Amniotic epithelial cell (primary cell): ENCODE data around the gene NAP1L1.
A peak's percentile ranks its signal among the peaks of the same experiment; 100 is the strongest.

ENCODE experiments used
- DNase-seq: peaks from one replicate; pipeline ENCODE4 v3.0.0-alpha.2; 2010; ENCODE audit warnings: low read depth

NAP1L1 gene

GRCh38 chr12:76037130-76038103 lies 47.1 kb downstream of the NAP1L1 start:
- DNase-seq: peak; percentile 86

- no peak for DNase-seq
These were observed 49.4 kb downstream of the NAP1L1 start for GRCh38 chr12:76035045-76035444.

- peak; percentile 62 for DNase-seq
These were observed 51.1 kb downstream of the NAP1L1 start for GRCh38 chr12:76033081-76034011.

GRCh38 chr12:76032043-76032981 lies 52.2 kb downstream of the NAP1L1 start:
- DNase-seq: peak; percentile 72

GRCh38 chr12:76031414-76032042 lies 53.0 kb downstream of the NAP1L1 start, which contains the start of gene PHLDA1:
Gene PHLDA1, minus strand, starts transcription at chr12:76031776.
- DNase-seq: peak; percentile 95

GRCh38 chr12:76031081-76031413 lies 53.4 kb downstream of the NAP1L1 start:
- peak; percentile 53 for DNase-seq

- peak; percentile 51 for DNase-seq
These were observed 54.0 kb downstream of the NAP1L1 start for GRCh38 chr12:76030341-76031080.

GRCh38 chr12:76029982-76030340 lies 54.5 kb downstream of the NAP1L1 start:
- DNase-seq: no peak

GRCh38 chr12:76028571-76029277 lies 55.8 kb downstream of the NAP1L1 start:
- no peak for DNase-seq

- no peak for DNase-seq
These were observed 57.8 kb downstream of the NAP1L1 start for GRCh38 chr12:76026643-76027063.

- peak; percentile 43 for DNase-seq
These were observed 58.6 kb downstream of the NAP1L1 start for GRCh38 chr12:76025601-76026575.

GRCh38 chr12:76024942-76025600 lies 59.4 kb downstream of the NAP1L1 start:
- DNase-seq: peak; percentile 75

GRCh38 chr12:76024102-76024781 lies 60.2 kb downstream of the NAP1L1 start:
- DNase-seq: no peak

- DNase-seq: no peak
These were observed 61.3 kb downstream of the NAP1L1 start for GRCh38 chr12:76023069-76023690.

GRCh38 chr12:76022506-76022905 lies 62.0 kb downstream of the NAP1L1 start:
- no peak for DNase-seq

- DNase-seq: peak; percentile 97
These were observed 63.5 kb downstream of the NAP1L1 start for GRCh38 chr12:76020731-76021672.
